GM10847 (cell line): ENCODE data around the gene FEM1A.
A peak's percentile ranks its signal among the peaks of the same experiment; 100 is the strongest.

Source experiments
- POLR2A ChIP-seq: IDR thresholded peaks from 2 replicates; pipeline ENCODE4 v1.6.1; 2011; ENCODE audit not compliant: insufficient read length; ENCODE audit errors: extremely low read depth

Gene FEM1A

DNA sequence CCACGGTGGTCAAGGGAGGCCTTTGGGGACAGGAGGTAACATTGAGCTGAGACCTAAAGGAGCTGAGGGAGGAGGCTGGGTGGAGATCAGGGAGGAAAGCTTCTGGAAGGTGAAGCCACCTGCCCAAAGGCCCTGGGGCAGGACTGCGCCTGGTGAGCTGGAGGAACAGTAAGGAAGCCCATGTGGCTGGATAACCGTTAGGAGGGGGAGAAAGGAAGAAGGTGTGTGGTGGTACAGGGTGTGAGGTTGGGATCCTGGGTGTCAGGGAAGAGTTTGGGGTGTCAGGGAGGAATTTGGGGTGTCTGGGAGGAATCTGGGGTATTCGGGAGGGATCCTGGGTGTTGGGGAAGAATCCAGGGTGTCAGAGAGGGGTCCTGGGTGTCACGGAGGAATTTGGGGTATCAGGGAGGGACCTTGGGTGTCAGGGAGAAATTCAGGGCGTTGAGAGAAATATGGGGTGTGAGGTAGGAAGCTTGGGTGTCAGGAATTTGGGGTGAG lies 39.3 kb downstream of the FEM1A start:
- TF ChIP-seq POLR2A = no peak

DNA sequence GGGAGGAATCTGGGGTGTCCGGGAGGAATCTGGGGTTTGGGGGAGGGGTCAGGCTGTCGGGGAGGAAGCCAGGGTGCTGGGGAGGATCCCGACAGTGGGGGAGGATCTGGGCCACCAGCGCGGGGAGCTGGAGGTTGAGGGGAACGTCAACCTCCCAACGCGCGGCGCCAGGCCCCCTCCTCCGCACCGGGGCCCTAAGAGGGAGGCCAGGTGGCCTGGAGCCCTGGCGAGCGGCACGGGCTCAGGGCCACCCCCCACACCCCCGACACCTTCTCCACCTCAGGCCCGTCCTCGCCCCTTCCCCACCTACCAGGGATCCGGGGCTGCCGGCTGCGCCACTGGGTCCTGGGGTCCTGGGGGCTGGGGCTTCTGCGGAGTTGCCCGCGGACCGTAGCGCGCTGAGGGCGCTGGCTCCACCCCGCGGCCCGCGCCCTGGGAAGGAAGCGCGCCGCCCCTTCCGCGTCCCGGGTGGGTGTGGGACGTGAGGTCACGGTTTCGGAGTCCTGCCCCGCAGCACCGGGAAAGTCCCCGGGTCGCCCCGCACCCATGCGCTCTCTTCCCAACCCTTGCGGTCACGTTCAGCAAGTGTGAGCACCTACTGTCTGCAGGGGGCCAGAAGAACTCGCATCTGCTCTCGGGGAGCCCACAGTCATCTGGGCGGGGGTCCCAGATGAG lies 39.9 kb downstream of the FEM1A start, which contains the start of gene TICAM1:
Gene TICAM1, minus strand, starts transcription at position 409 of the 675 bp plus-strand sequence. CDS start 13,335 bp downstream, outside the sequence.
- TF ChIP-seq POLR2A = peak; percentile 69

DNA sequence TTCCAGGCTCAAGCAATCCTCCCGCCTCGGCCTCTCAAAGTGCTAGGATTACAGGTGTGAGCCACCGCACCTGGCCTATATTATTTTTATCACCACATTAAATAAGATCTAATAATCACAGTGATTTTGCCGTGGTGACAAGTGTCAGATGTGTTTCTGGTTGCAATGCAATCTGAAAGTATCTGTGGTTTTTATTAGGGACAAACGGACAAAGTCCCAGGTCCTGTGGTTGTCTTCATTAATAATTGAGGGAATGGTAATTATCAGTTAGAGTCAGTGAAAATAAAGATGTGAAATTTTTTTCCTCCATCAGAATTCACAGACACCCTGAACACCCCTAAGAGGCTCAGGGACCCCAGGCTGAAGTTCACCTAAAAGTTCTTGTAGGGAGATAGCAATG lies 41.2 kb downstream of the FEM1A start:
- no peak for TF ChIP-seq POLR2A

DNA sequence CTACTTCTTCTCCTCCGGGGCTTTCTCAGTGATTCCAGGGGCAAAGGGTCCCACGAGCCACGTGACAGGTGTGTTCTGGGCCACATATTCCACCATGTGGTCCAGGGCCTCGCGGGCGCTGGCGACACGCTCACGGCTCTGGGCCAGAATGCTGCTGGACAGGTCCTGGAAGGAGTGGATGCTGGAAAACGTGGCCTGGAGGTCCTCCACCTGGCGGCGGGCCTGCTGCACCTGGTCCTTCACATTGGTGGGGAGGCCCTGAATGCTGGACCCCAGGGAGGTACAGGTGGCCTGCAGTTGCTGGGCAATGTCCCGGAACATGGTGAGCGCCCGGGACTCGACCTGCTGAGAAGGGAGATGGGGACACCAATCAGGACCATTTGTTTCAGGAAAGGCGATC lies 47.7 kb downstream of the FEM1A start:
- no peak for TF ChIP-seq POLR2A

DNA sequence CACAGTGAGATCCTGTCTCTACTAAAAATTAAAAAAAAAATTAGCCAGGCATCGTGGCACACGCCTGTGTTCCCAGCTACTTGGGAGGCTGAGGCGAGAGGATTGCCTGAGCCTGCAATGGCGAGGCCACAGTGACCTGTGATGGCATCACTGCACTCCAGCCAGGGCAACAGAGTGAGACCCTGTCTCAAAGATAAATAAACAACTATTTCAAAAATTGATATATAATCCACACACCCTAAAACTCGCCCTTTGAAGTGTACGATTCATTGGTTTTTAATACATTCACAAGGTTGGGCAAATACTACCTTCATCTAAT lies 52.1 kb downstream of the FEM1A start:
- no peak for TF ChIP-seq POLR2A

DNA sequence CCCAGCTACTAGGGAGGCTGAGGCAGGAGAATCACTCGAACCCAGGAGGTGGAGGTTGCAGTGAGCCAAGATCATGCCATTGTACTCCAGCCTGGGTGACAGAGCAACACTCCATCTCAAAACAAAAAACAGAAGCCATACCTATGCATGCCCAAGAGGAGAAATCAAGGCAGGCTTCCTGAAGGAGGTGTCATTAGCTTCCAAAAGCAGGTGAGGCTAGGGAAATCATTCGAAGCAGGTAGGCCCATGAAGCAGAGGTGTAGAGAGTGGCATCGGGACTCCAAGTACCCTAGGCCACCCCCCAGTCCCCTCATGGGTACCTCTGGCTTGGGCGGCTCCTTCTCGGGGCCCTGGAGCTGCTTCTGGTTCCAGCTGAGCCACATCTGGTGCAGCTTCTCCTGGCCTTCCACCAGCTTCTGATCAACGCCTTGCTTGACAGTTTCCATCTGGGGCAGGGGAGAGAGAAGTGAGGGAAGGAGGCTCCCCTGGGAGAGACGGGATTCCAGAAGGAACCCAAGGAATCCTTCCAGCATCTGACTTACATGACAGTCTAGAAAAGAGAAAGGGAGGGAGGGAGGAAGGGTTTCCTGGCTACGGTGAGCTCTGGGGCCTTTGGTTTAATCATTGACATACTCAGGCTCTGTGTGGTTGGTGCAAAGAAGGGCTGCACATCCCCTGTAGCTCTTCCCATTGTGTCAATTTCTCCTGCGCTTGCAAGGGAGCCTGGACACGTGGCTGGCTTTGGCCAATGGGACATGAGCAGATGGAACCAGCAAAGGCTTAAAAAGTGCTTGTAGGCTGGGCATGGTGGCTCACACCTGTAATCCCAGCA lies 53.0 kb downstream of the FEM1A start:
- TF ChIP-seq POLR2A = no peak

DNA sequence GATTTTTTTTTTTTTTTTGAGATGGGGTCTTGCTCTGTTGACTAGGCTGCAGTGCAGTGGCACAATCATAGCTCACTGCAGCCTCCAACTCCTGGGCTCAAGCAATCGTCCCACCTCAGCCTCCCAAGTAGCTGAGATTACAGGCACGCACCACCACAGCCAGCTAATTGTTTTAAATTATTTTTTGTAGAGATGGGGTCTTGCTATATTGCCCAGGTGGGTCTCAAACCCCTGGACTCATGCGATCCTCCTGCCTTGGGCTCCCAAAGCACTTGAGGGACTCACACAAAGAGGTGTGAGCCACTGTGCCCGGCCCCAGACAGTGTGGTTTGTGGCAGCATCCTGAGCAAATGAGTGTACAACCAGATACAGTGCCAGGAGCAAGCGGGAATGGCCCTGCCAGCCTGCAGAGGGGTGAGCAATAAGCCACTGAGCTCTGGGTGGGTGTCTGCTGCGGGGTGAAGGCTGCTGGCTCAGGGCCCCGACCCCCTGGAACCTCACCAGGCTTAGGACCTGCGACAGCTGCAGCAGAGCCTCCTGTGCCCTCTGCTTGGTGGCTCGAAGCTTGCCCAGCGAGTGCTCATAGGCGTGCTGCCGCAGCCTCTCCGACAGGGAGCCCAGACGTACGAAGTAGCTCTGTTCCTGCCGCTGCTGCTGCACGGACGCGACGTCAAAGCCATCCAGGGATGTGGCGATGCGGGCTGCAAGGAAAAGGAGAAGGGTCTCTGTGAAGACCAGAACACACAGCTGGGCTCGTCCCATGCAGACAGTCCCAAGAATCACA lies 55.8 kb downstream of the FEM1A start:
- no peak for TF ChIP-seq POLR2A

DNA sequence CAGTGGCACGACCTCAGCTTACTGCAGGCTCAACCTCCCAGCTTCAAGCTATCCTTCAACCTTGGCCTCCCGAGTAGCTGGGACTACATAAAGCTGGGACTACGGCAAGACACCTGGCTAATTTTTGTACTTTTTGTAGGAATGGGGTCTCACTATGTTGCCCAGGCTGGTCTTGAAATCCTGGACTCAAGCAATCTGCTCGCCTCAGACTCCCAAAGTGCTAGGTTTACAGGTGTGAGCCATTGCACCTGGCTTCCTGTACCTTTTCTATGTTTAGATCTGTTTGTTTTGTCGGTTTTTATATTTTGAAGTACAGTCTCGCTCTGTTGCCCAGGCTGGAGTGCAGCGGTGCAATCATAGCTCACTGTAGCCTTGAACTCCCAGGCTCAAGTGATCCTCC lies 57.5 kb downstream of the FEM1A start:
- no peak for TF ChIP-seq POLR2A
